Superior temporal gyrus (tissue), 1 donor: ENCODE results near the gene PLCXD1.
"Not testable (repeated sequence)": the region's sequence is repeated elsewhere in the genome, so short reads cannot be mapped to it uniquely, and the experiment has no call there.

ENCODE experiments used
- DNase-seq: peaks from one replicate; pipeline ENCODE4 v3.0.0-alpha.2; 2016; ENCODE audit errors: extremely low spot score

The PLCXD1 gene

GRCh38 chrX:316351-317325 lies 35.5 kb downstream of the PLCXD1 start:
- DNase-seq, result no peak

GRCh38 chrX:317424-318067 lies 36.4 kb downstream of the PLCXD1 start:
- DNase-seq, result no peak

- DNase-seq, result peak; percentile 90
These were observed 37.0 kb downstream of the PLCXD1 start for GRCh38 chrX:318068-318738.

- DNase-seq, result peak; percentile 100
These were observed 37.8 kb downstream of the PLCXD1 start, which contains the start of gene GTPBP6 for GRCh38 chrX:318739-319578. Gene GTPBP6, minus strand, starts transcription at chrX:318796. Its CDS starts 9 bp downstream, at chrX:318787.

- DNase-seq, result no peak
These were observed 38.5 kb downstream of the PLCXD1 start for GRCh38 chrX:319579-320125.

GRCh38 chrX:320126-320783 lies 39.1 kb downstream of the PLCXD1 start:
- peak; percentile 34 for DNase-seq

GRCh38 chrX:323721-324628 lies 42.8 kb downstream of the PLCXD1 start:
- no peak for DNase-seq

- not testable (repeated sequence) for DNase-seq
These were observed 43.5 kb downstream of the PLCXD1 start for GRCh38 chrX:324664-325063.

- no peak for DNase-seq
These were observed 46.5 kb downstream of the PLCXD1 start for GRCh38 chrX:327660-328126.

- DNase-seq, result no peak
These were observed 48.2 kb downstream of the PLCXD1 start for GRCh38 chrX:329291-329910.

- DNase-seq, result not testable (repeated sequence)
These were observed 49.1 kb downstream of the PLCXD1 start for GRCh38 chrX:330141-330725.

- no peak for DNase-seq
These were observed 49.6 kb downstream of the PLCXD1 start for GRCh38 chrX:330726-331150.

GRCh38 chrX:331151-331824 lies 50.1 kb downstream of the PLCXD1 start:
- DNase-seq, result no peak

- DNase-seq, result no peak
These were observed 50.8 kb downstream of the PLCXD1 start for GRCh38 chrX:331825-332495.

GRCh38 chrX:332496-332860 lies 51.3 kb downstream of the PLCXD1 start:
- DNase-seq, result no peak

- DNase-seq, result no peak
These were observed 51.9 kb downstream of the PLCXD1 start for GRCh38 chrX:332916-333610.
